Activated T-cell treated with anti-CD3 and anti-CD28 coated beads, Interleukin-2, amount 50 U/mL, for 24 hours (primary cell): ENCODE measurements around the gene PCSK5.

Experiments
- DNase-seq: peaks from one replicate; pipeline ENCODE4 v3.0.0-alpha.2; 2020
- H3K27ac Mint-ChIP-seq: 2 replicates; pipeline ENCODE4 v1.8.0; 2020; ENCODE audit warnings: mild to moderate bottlenecking, mixed read lengths
- H3K27me3 Mint-ChIP-seq: 2 replicates; pipeline ENCODE4 v1.8.0; 2020; ENCODE audit warnings: mixed read lengths
- H3K36me3 Mint-ChIP-seq: 2 replicates; pipeline ENCODE4 v1.8.0; 2020; ENCODE audit warnings: low read depth, mixed read lengths
- H3K4me1 Mint-ChIP-seq: 2 replicates; pipeline ENCODE4 v1.8.0; 2020; ENCODE audit warnings: low read depth, mixed read lengths
- H3K4me3 Mint-ChIP-seq: 2 replicates; pipeline ENCODE4 v1.8.0; 2020; ENCODE audit warnings: mild to moderate bottlenecking, moderate library complexity, mixed read lengths
- H3K9me3 Mint-ChIP-seq: 2 replicates; pipeline ENCODE4 v1.8.0; 2020; ENCODE audit warnings: mixed read lengths

PCSK5 gene

GRCh38 chr9:75921391-75922127, 31.1 kb downstream of the PCSK5 start:
- Mint-ChIP-seq H3K27me3 (no peaks in the 10 kb centered on the region), H3K36me3 (no peaks in the 10 kb centered on the region), H3K4me3 (no peak overlapping the region), H3K27ac (no peak overlapping the region), H3K4me1 (peaks cover 21% of the 10 kb centered on the region), H3K9me3 (peaks cover 3% of the 10 kb centered on the region)
- no peak for DNase-seq

- Mint-ChIP-seq H3K36me3 (no peaks in the 10 kb centered on the region), H3K9me3 (peaks cover 3% of the 10 kb centered on the region), H3K27ac (no peak overlapping the region), H3K27me3 (no peaks in the 10 kb centered on the region), H3K4me3 (no peak overlapping the region), H3K4me1 (peaks cover 21% of the 10 kb centered on the region)
- no peak for DNase-seq
Measured at GRCh38 chr9:75926385-75926784, 35.9 kb downstream of the PCSK5 start.

GRCh38 chr9:75927356-75927755, 36.9 kb downstream of the PCSK5 start:
- no peak overlapping the region for H3K4me3 Mint-ChIP-seq
- H3K9me3 Mint-ChIP-seq = peaks cover 3% of the 10 kb centered on the region
- no peaks in the 10 kb centered on the region for H3K36me3 Mint-ChIP-seq
- no peaks in the 10 kb centered on the region for H3K27me3 Mint-ChIP-seq
- peaks cover 22% of the 10 kb centered on the region for H3K4me1 Mint-ChIP-seq
- no peak for DNase-seq
- H3K27ac Mint-ChIP-seq = no peak overlapping the region

GRCh38 chr9:75930190-75930589, 39.7 kb downstream of the PCSK5 start:
- DNase-seq = no peak
- H3K27me3 Mint-ChIP-seq = no peaks in the 10 kb centered on the region
- peaks cover 6% of the 10 kb centered on the region for H3K36me3 Mint-ChIP-seq
- no peaks in the 10 kb centered on the region for H3K9me3 Mint-ChIP-seq
- no peak overlapping the region for H3K27ac Mint-ChIP-seq
- H3K4me3 Mint-ChIP-seq = no peak overlapping the region
- peaks cover 18% of the 10 kb centered on the region for H3K4me1 Mint-ChIP-seq

GRCh38 chr9:75930730-75931321, 40.4 kb downstream of the PCSK5 start:
- Mint-ChIP-seq H3K4me3 (no peak overlapping the region), H3K36me3 (peaks cover 10% of the 10 kb centered on the region), H3K4me1 (peaks cover 12% of the 10 kb centered on the region), H3K27ac (no peak overlapping the region), H3K27me3 (no peaks in the 10 kb centered on the region), H3K9me3 (no peaks in the 10 kb centered on the region)
- DNase-seq = no peak

- no peak for DNase-seq
- Mint-ChIP-seq H3K4me3 (no peak overlapping the region), H3K27ac (no peak overlapping the region), H3K9me3 (no peaks in the 10 kb centered on the region), H3K36me3 (peaks cover 23% of the 10 kb centered on the region), H3K4me1 (peaks cover 19% of the 10 kb centered on the region), H3K27me3 (no peaks in the 10 kb centered on the region)
Measured at GRCh38 chr9:75933982-75934381, 43.5 kb downstream of the PCSK5 start.

- Mint-ChIP-seq H3K9me3 (no peaks in the 10 kb centered on the region), H3K27me3 (no peaks in the 10 kb centered on the region), H3K27ac (no peak overlapping the region), H3K36me3 (peaks cover 23% of the 10 kb centered on the region), H3K4me3 (no peak overlapping the region), H3K4me1 (peaks cover 16% of the 10 kb centered on the region)
- DNase-seq = no peak
Measured at GRCh38 chr9:75935591-75935990, 45.1 kb downstream of the PCSK5 start.

- Mint-ChIP-seq H3K9me3 (no peaks in the 10 kb centered on the region), H3K4me1 (peaks cover 12% of the 10 kb centered on the region), H3K27me3 (no peaks in the 10 kb centered on the region), H3K36me3 (peaks cover 25% of the 10 kb centered on the region), H3K4me3 (no peak overlapping the region), H3K27ac (no peak overlapping the region)
- no peak for DNase-seq
Measured at GRCh38 chr9:75937521-75938258, 47.2 kb downstream of the PCSK5 start.

- Mint-ChIP-seq H3K27ac (no peak overlapping the region), H3K36me3 (peaks cover 22% of the 10 kb centered on the region), H3K4me1 (peaks cover 12% of the 10 kb centered on the region), H3K27me3 (no peaks in the 10 kb centered on the region), H3K9me3 (no peaks in the 10 kb centered on the region), H3K4me3 (no peak overlapping the region)
- DNase-seq = no peak
Measured at GRCh38 chr9:75938946-75939345, 48.5 kb downstream of the PCSK5 start.

- no peak overlapping the region for H3K27ac Mint-ChIP-seq
- no peaks in the 10 kb centered on the region for H3K9me3 Mint-ChIP-seq
- peaks cover 12% of the 10 kb centered on the region for H3K4me1 Mint-ChIP-seq
- peaks cover 19% of the 10 kb centered on the region for H3K36me3 Mint-ChIP-seq
- no peaks in the 10 kb centered on the region for H3K27me3 Mint-ChIP-seq
- H3K4me3 Mint-ChIP-seq = no peak overlapping the region
- no peak for DNase-seq
Measured at GRCh38 chr9:75939536-75940111, 49.2 kb downstream of the PCSK5 start.

- H3K9me3 Mint-ChIP-seq = no peaks in the 10 kb centered on the region
- no peaks in the 10 kb centered on the region for H3K27me3 Mint-ChIP-seq
- no peak overlapping the region for H3K4me3 Mint-ChIP-seq
- H3K4me1 Mint-ChIP-seq = peaks cover 12% of the 10 kb centered on the region
- H3K36me3 Mint-ChIP-seq = peaks cover 15% of the 10 kb centered on the region
- H3K27ac Mint-ChIP-seq = no peak overlapping the region
- no peak for DNase-seq
Measured at GRCh38 chr9:75941066-75941465, 50.6 kb downstream of the PCSK5 start.

- no peaks in the 10 kb centered on the region for H3K27me3 Mint-ChIP-seq
- no peak overlapping the region for H3K27ac Mint-ChIP-seq
- peaks cover 11% of the 10 kb centered on the region for H3K36me3 Mint-ChIP-seq
- DNase-seq = no peak
- H3K4me3 Mint-ChIP-seq = no peak overlapping the region
- no peaks in the 10 kb centered on the region for H3K9me3 Mint-ChIP-seq
- H3K4me1 Mint-ChIP-seq = peaks cover 12% of the 10 kb centered on the region
Measured at GRCh38 chr9:75941577-75942311, 51.3 kb downstream of the PCSK5 start.

GRCh38 chr9:75946766-75947165, 56.3 kb downstream of the PCSK5 start:
- Mint-ChIP-seq H3K27me3 (no peaks in the 10 kb centered on the region), H3K4me1 (peaks cover 2% of the 10 kb centered on the region)
- DNase-seq = no peak

GRCh38 chr9:75947233-75947632, 56.8 kb downstream of the PCSK5 start:
- no peak overlapping the region for H3K4me3 Mint-ChIP-seq
- H3K27ac Mint-ChIP-seq = no peak overlapping the region
- DNase-seq = no peak
- H3K36me3 Mint-ChIP-seq = peaks cover 20% of the 10 kb centered on the region
- peaks cover 6% of the 10 kb centered on the region for H3K9me3 Mint-ChIP-seq
- peaks cover 2% of the 10 kb centered on the region for H3K4me1 Mint-ChIP-seq
- H3K27me3 Mint-ChIP-seq = no peaks in the 10 kb centered on the region

More at GRCh38 chr9:75946766-75947165, 56.3 kb downstream of the PCSK5 start:
- H3K27ac Mint-ChIP-seq = no peak overlapping the region
- H3K9me3 Mint-ChIP-seq = peaks cover 6% of the 10 kb centered on the region
- peaks cover 19% of the 10 kb centered on the region for H3K36me3 Mint-ChIP-seq
- no peak overlapping the region for H3K4me3 Mint-ChIP-seq
